SK-N-SH (cell line): ENCODE data around the gene LRRC51. TPM values are rescaled to one million over a fixed set of nuclear protein-coding genes. Genes with fewer than 3 reads are reported as not detected.

ENCODE experiments used
- CTCF ChIA-PET: fragments of 300-600, 350-600 bp; formaldehyde crosslinking; extraction: SDS; loops from one replicate; lab custom pipeline; 2021; lab: Yijun Ruan, JAX
- POLR2A ChIA-PET: fragments of 350-600 bp; sonication (Branson Sonifier 250); formaldehyde crosslinking; extraction: SDS; loops from one replicate; lab custom pipeline; 2020; ENCODE audit warnings: antibody characterized with exemption, inconsistent platforms; lab: Yijun Ruan, JAX
- DNase-seq: peaks from one replicate; pipeline ENCODE4 v3.0.0; 2012
- H2AFZ ChIP-seq: fragments of 200-600 bp; sonication (generic); 2 replicates; pipeline ENCODE4 v1.8.1; 2016; ENCODE audit warnings: antibody characterized with exemption, mild to moderate bottlenecking, low read depth
- H3F3A ChIP-seq: fragments of 200-600 bp; sonication (generic); replicated peaks from 2 replicates; pipeline ENCODE3; 2016; ENCODE audit warnings: antibody characterized with exemption, mild to moderate bottlenecking; ENCODE audit not compliant: insufficient read depth
- H3K27ac ChIP-seq, 2 experiments: fragments of 200-500 bp in 1 of 2; fragments of 200-600 bp in 1 of 2; sonication (Bioruptor generic) in 1 of 2; sonication (generic), shearing (Covaris generic) in 1 of 2; 2 replicates each; pipeline versions ENCODE4 v1.5.1 to v1.6.1; 2014 to 2016; ENCODE audit warnings: low read depth in 2 of 2, inconsistent platforms in 1 of 2, low read length in 1 of 2, mild to moderate bottlenecking in 1 of 2, mixed read lengths in 1 of 2
- H3K27me3 ChIP-seq: fragments of 200-600 bp; sonication (generic), shearing (Covaris generic); 2 replicates; pipeline ENCODE4 v1.6.1; 2016; ENCODE audit warnings: mixed run types; ENCODE audit not compliant: insufficient read depth
- H3K36me3 ChIP-seq, 2 experiments: fragments of 200-500 bp in 1 of 2; fragments of 200-600 bp in 1 of 2; sonication (Bioruptor generic) in 1 of 2; sonication (generic) in 1 of 2; replicated peaks in 1 of 2; 2 replicates each; pipeline versions ENCODE3 to v1.5.1; 2014 to 2016; ENCODE audit warnings: low read length in 1 of 2, mild to moderate bottlenecking in 1 of 2; ENCODE audit not compliant: insufficient read depth in 2 of 2, control insufficient read depth in 1 of 2
- H3K4me1 ChIP-seq, 2 experiments: fragments of 200-500 bp in 1 of 2; fragments of 200-600 bp in 1 of 2; sonication (Bioruptor generic) in 1 of 2; sonication (generic), shearing (Covaris generic) in 1 of 2; 2 replicates each; pipeline versions ENCODE4 v1.5.1 to v1.6.1; 2014 to 2016; ENCODE audit warnings: low read depth in 1 of 2, low read length in 1 of 2, mixed run types in 1 of 2; ENCODE audit not compliant: insufficient read depth in 2 of 2, control insufficient read depth in 1 of 2
- H3K4me2 ChIP-seq: fragments of 200-600 bp; sonication (generic), shearing (Covaris generic); 2 replicates; pipeline ENCODE4 v1.6.1; 2017; ENCODE audit warnings: mixed run types
- H3K4me3 ChIP-seq, 2 experiments: fragments of 200-500 bp in 1 of 2; fragments of 200-600 bp in 1 of 2; sonication (Bioruptor generic) in 1 of 2; sonication (generic), shearing (Covaris generic) in 1 of 2; 2 replicates each; pipeline versions ENCODE4 v1.5.1 to v1.8.1; 2014 to 2016; ENCODE audit warnings: low read depth in 2 of 2, inconsistent platforms in 1 of 2, low read length in 1 of 2, mild to moderate bottlenecking in 1 of 2, mixed read lengths in 1 of 2, moderate library complexity in 1 of 2
- H3K79me2 ChIP-seq: fragments of 200-600 bp; sonication (generic); 2 replicates; pipeline ENCODE4 v1.8.1; 2017; ENCODE audit warnings: mild to moderate bottlenecking; ENCODE audit not compliant: insufficient read depth
- H3K9ac ChIP-seq: fragments of 200-600 bp; sonication (generic); 2 replicates; pipeline ENCODE4 v1.6.1; 2017; ENCODE audit warnings: mixed run types
- H3K9me2 ChIP-seq: fragments of 200-600 bp; sonication (generic); 2 replicates; pipeline ENCODE4 v1.6.1; 2017; ENCODE audit warnings: mixed run types
- H3K9me3 ChIP-seq: fragments of 200-600 bp; sonication (generic); 2 replicates; pipeline ENCODE4 v1.6.1; 2017; ENCODE audit warnings: mixed run types, mild to moderate bottlenecking, moderate library complexity
- H4K20me1 ChIP-seq: fragments of 200-600 bp; sonication (generic); 2 replicates; pipeline ENCODE4 v1.6.1; 2017; ENCODE audit warnings: mild to moderate bottlenecking, mixed run types; ENCODE audit not compliant: insufficient read depth
- CHD2 ChIP-seq: fragments of 150-350 bp; IDR thresholded peaks from 2 replicates; pipeline ENCODE4 v1.6.1; 2018; ENCODE audit warnings: low read length; ENCODE audit not compliant: partially characterized antibody
- FOXJ3 ChIP-seq: sonication (generic); formaldehyde crosslinking; IDR thresholded peaks from 2 replicates; pipeline ENCODE4 v1.5.1; 2020; ENCODE audit warnings: mild to moderate bottlenecking, missing genetic modification reagents
- GATA2 ChIP-seq: sonication (generic); formaldehyde crosslinking; IDR thresholded peaks from 2 replicates; pipeline ENCODE4 v1.5.0; 2020; ENCODE audit warnings: mild to moderate bottlenecking, missing genetic modification reagents
- IRF3 ChIP-seq: fragments of 150-350 bp; IDR thresholded peaks from 2 replicates; pipeline ENCODE4 v1.6.1; 2016; ENCODE audit warnings: mild to moderate bottlenecking, low read depth, low read length
- MEF2A ChIP-seq: IDR thresholded peaks from 2 replicates; pipeline ENCODE4 v1.4.0; 2012; ENCODE audit warnings: low read depth, borderline replicate concordance
- NFIC ChIP-seq: IDR thresholded peaks from 2 replicates; pipeline ENCODE4 v1.4.0; 2012; ENCODE audit warnings: borderline replicate concordance
- NRF1 ChIP-seq: IDR thresholded peaks from 2 replicates; pipeline ENCODE4 v1.6.1; 2012; ENCODE audit warnings: low read depth, mild to moderate bottlenecking, low read length
- POLR2AphosphoS5 ChIP-seq: IDR thresholded peaks from 2 replicates; pipeline ENCODE4 v1.6.1; 2012; ENCODE audit warnings: low read depth, low read length
- RAD21 ChIP-seq: IDR thresholded peaks from 2 replicates; pipeline ENCODE4 v1.6.1; 2012; ENCODE audit warnings: mild to moderate bottlenecking, low read length
- RCOR1 ChIP-seq: fragments of 150-350 bp; IDR thresholded peaks from 2 replicates; pipeline ENCODE4 v1.6.1; 2017; ENCODE audit warnings: antibody characterized with exemption, low read length
- TAF1 ChIP-seq: IDR thresholded peaks from 2 replicates; pipeline ENCODE4 v1.6.1; 2012; ENCODE audit warnings: low read depth, mild to moderate bottlenecking, low read length, moderate library complexity, borderline replicate concordance
- TCF12 ChIP-seq: IDR thresholded peaks from 2 replicates; pipeline ENCODE4 v1.4.0; 2012
- YY1 ChIP-seq: IDR thresholded peaks from 2 replicates; pipeline ENCODE4 v1.4.0; 2012; ENCODE audit warnings: low read depth, mild to moderate bottlenecking
- WGBS: methylation state at CpG from one replicate; pipeline ENCODE4 v1.1.6; 2017; ENCODE audit warnings: low lambda C conversion rate; 5-methylcytosine and 5-hydroxymethylcytosine counted together
- polyA plus RNA-seq, 3 experiments: library from polyadenylated mRNA; depleted of rRNA; stranded (reverse); fragments of >200 nt; gene quantifications; 2 replicates each; pipeline ENCODE4 v1.2.3, GENCODE V29; 2012
- TF ChIP-seq, protein P1 (sequence below): IDR thresholded peaks from 2 replicates; pipeline ENCODE4 v1.4.0; 2012; ENCODE audit warnings: low read depth, borderline replicate concordance
- TF ChIP-seq, protein P2 (sequence below): IDR thresholded peaks from 2 replicates; pipeline ENCODE4 v1.6.1; 2012; ENCODE audit warnings: mild to moderate bottlenecking, low read depth, low read length, moderate library complexity
- TF ChIP-seq, protein P3 (sequence below): IDR thresholded peaks from 2 replicates; pipeline ENCODE4 v1.4.0; 2012; ENCODE audit warnings: low read depth, borderline replicate concordance

LRRC51 gene
- polyA plus RNA-seq, 1 of the 3 experiments (the other 2 are of a cell fraction): 7.3 TPM

GRCh38 chr11:72058416-72059034 lies 22.1 kb upstream of the LRRC51 start:
- Histone ChIP-seq H3K9me3 (no peaks in the 10 kb centered on the region), H3K4me1 (no peaks in the 10 kb centered on the region; a peak in 1 of 4 replicates), H3K27ac (0 out of 4 replicates have a peak overlapping the region, but pooled peaks of 1 of the 2 experiments have one; percentile 2), H3K9ac (no peak overlapping the region), H3K4me2 (no peak overlapping the region), H3K36me3 (peaks cover under 1 to 14% of the 10 kb centered on the region in 2 experiments), H3F3A (peaks cover 5% of the 10 kb centered on the region), H3K9me2 (no peaks in the 10 kb centered on the region), H3K79me2 (peaks cover 89% of the 10 kb centered on the region), H2AFZ (no peak overlapping the region), H4K20me1 (no peaks in the 10 kb centered on the region), H3K27me3 (no peaks in the 10 kb centered on the region), H3K4me3 (no peak overlapping the region)
- CTCF ChIA-PET: interaction anchor here (0.7 to 2.5 kb wide), 4 partner anchors 14 to 34 kb away, joined by 3 to 14 read pairs (median 4); no protein-coding TSS in a partner anchor
- WGBS: 94% methylated on average over 3 of the region's 3 CpGs
- POLR2A ChIA-PET: no interaction called here
- DNase-seq: no peak
- TF ChIP-seq IRF3 (no peak), RAD21 (no peak), RCOR1 (no peak), CHD2 (no peak), TAF1 (no peak)
- TF ChIP-seq, protein P1, sequence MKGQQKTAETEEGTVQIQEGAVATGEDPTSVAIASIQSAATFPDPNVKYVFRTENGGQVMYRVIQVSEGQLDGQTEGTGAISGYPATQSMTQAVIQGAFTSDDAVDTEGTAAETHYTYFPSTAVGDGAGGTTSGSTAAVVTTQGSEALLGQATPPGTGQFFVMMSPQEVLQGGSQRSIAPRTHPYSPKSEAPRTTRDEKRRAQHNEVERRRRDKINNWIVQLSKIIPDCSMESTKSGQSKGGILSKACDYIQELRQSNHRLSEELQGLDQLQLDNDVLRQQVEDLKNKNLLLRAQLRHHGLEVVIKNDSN: no peak

GRCh38 chr11:72061739-72062396 lies 18.8 kb upstream of the LRRC51 start:
- Histone ChIP-seq H4K20me1 (no peaks in the 10 kb centered on the region), H3K36me3 (peaks cover 0 to 10% of the 10 kb centered on the region in 2 experiments), H3K4me1 (peaks cover under 1% of the 10 kb centered on the region in 2 experiments; a peak in 2 of 4 replicates), H3K9me2 (no peaks in the 10 kb centered on the region), H3K4me3 (no peak overlapping the region), H3K27me3 (no peaks in the 10 kb centered on the region), H3K79me2 (peaks cover 91% of the 10 kb centered on the region), H3K9me3 (no peaks in the 10 kb centered on the region), H3K9ac (no peak overlapping the region), H3F3A (peaks cover 5% of the 10 kb centered on the region), H2AFZ (no peak overlapping the region), H3K27ac (no peak overlapping the region), H3K4me2 (no peak overlapping the region)
- CTCF ChIA-PET: interaction anchor here (0.8 to 1.3 kb wide), 4 partner anchors 13 to 83 kb away, joined by 3 to 5 read pairs (median 4); no protein-coding TSS in a partner anchor
- no peak for DNase-seq
- 97% methylated on average over 5 of the region's 5 CpGs for WGBS
- POLR2A ChIA-PET: interaction anchor here (0.9 kb wide), 1 partner anchor 11 kb away, joined by 4 read pairs; no protein-coding TSS in a partner anchor
- TF ChIP-seq MEF2A (no peak), YY1 (no peak), POLR2AphosphoS5 (no peak), NFIC (no peak), RAD21 (no peak), TCF12 (no peak), FOXJ3 (CRISPR knock-in tag) (no peak), IRF3 (no peak), GATA2 (CRISPR knock-in tag) (no peak), NRF1 (no peak), CHD2 (no peak)
- TF ChIP-seq, protein P2, sequence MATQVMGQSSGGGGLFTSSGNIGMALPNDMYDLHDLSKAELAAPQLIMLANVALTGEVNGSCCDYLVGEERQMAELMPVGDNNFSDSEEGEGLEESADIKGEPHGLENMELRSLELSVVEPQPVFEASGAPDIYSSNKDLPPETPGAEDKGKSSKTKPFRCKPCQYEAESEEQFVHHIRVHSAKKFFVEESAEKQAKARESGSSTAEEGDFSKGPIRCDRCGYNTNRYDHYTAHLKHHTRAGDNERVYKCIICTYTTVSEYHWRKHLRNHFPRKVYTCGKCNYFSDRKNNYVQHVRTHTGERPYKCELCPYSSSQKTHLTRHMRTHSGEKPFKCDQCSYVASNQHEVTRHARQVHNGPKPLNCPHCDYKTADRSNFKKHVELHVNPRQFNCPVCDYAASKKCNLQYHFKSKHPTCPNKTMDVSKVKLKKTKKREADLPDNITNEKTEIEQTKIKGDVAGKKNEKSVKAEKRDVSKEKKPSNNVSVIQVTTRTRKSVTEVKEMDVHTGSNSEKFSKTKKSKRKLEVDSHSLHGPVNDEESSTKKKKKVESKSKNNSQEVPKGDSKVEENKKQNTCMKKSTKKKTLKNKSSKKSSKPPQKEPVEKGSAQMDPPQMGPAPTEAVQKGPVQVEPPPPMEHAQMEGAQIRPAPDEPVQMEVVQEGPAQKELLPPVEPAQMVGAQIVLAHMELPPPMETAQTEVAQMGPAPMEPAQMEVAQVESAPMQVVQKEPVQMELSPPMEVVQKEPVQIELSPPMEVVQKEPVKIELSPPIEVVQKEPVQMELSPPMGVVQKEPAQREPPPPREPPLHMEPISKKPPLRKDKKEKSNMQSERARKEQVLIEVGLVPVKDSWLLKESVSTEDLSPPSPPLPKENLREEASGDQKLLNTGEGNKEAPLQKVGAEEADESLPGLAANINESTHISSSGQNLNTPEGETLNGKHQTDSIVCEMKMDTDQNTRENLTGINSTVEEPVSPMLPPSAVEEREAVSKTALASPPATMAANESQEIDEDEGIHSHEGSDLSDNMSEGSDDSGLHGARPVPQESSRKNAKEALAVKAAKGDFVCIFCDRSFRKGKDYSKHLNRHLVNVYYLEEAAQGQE: no peak
- TF ChIP-seq, protein P3, sequence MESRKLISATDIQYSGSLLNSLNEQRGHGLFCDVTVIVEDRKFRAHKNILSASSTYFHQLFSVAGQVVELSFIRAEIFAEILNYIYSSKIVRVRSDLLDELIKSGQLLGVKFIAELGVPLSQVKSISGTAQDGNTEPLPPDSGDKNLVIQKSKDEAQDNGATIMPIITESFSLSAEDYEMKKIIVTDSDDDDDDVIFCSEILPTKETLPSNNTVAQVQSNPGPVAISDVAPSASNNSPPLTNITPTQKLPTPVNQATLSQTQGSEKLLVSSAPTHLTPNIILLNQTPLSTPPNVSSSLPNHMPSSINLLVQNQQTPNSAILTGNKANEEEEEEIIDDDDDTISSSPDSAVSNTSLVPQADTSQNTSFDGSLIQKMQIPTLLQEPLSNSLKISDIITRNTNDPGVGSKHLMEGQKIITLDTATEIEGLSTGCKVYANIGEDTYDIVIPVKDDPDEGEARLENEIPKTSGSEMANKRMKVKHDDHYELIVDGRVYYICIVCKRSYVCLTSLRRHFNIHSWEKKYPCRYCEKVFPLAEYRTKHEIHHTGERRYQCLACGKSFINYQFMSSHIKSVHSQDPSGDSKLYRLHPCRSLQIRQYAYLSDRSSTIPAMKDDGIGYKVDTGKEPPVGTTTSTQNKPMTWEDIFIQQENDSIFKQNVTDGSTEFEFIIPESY: no peak
